Stimulated activated naive CD8-positive, alpha-beta T cell treated with anti-CD3 and anti-CD28 coated beads, Interleukin-15, Interleukin-2, amounts not matched to agents 100 U/mL and 50 U/mL, for 24 hours (primary cell): ENCODE measurements around the gene RSPO4.

ENCODE experiments used
- ATAC-seq: fragments of 150-1000 bp; cut with Tn5 transposase; one replicate; pipeline ENCODE4 v1.10.0; 2021
- DNase-seq: peaks from one replicate; pipeline ENCODE4 v3.0.0; 2021

Gene RSPO4

DNA sequence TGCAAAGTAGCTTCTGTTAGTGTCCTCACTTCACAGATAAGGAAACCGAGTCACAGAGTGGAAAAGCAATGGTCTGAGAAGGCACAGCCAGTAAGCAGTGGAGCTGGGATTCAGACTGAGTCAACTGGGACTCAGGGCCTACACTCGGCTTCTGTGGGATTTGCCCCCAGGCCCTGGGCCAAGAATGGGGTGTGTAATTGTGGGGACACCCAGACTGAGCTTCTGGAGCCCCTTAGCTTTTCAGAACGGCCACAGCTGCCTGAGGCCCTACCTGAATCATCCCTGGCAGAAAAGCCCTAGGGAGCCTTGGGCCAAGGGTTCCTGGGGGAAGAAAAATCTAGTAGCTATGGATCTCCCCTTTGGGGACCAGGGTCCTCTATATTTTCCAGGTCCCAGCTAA lies 92.5 kb downstream of the RSPO4 start:
- no peak for DNase-seq
- ATAC-seq: no peak
